Dedifferentiated amniotic fluid mesenchymal stem cell (primary cell): Measurements from ENCODE around the gene LIN52.
"Not testable (repeated sequence)": the region's sequence is repeated elsewhere in the genome, so short reads cannot be mapped to it uniquely, and the experiment has no call there.

ENCODE experiments used
- DNase-seq: peaks from one replicate; pipeline ENCODE4 v3.0.0-alpha.2; 2016; ENCODE audit errors: extremely low spot score

Gene LIN52

DNA sequence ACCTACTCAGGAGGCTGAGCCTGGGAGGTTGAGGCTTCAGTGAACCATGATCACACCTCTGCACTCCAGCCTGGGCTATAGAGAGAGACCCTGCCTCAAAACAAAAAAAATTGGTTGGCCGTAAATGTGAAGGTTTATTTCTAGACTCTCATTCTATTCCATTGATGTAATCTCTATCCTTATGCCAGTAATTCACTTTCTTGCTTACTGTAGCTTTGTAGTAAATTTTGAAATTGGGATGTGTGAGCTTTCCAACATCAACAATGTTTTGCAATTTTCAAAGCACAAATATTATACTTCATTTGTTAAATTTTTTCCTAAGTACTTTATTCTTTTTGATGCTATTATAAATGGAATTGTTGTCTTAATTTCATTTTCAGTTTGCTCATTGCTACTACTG, 24.6 kb downstream of the LIN52 start:
- no peak for DNase-seq

DNA sequence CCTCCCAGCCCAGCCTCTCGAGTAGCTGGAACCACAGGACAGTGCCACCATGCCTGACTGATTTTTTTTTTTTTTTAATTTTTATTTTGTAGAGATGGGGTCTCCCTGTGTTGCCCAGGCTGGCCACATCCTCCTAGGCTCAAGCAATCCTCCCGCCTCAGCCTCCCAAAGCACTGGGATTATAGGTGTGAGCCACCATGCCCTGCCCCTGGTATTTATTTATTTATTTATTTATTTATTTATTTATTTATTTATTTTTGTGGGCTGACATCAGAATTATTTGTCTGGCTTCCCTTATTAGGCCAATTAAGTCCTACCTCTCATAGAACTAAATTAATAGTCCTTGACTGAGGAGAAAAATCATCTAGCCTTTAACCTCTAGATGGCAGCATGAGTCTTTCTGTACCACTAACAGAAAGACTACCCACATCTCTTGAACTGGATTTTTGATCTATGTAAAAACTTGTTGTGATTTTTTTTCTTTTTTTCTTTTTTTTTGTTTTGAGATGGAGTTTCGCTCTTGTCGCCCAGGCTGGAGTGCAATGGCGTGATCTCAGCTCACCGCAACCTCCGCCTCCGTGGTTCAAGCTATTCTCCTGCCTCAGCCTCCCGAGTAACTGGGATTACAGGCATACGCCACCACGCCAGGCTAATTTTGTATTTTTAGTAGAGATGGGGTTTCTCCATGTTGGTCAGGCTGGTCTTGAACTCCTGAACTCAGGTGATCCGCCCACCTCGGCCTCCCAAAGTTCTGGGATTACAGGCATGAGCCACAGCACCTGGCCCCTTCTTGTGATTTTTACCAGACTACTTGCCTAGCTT, 26.9 kb downstream of the LIN52 start:
- peak; percentile 67 for DNase-seq

- DNase-seq = not testable (repeated sequence)
Observed at GRCh38 chr14:74125487-74125886, 40.7 kb downstream of the LIN52 start.

DNA sequence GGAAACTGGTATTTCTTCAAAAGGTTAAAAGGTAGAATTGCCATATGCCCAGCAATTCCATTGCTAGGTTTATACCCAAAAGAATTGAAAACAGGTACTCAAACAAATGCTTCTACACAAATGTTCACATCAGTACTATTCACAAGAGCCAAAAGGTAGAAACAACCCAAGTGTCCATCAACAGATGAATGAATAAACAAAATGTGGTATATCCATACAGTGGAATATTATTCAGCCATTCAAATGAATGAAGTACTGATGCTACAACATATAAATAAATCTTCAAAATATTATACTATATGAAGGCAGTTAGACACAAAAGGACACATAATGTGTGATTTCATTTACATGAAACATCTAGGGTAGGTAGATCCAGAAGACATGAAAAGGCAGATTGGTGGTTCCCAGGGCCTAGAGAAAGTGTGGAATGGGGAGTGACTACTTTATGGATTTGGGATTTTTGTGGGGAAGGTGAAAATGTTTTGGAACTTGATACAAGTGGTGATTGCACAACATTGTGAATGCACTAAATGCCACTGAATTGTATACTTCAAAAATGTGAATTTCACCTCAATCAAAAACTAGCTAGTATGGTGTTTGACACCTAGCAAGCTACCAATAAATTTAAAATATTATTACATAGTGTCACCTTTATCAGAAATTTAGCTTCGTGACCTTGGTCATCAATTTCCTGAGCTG, 41.7 kb downstream of the LIN52 start:
- DNase-seq = no peak

- no peak for DNase-seq
Observed at GRCh38 chr14:74127634-74128033, 42.9 kb downstream of the LIN52 start.

- DNase-seq = no peak
Observed at GRCh38 chr14:74133833-74134481, 49.2 kb downstream of the LIN52 start.

- no peak for DNase-seq
Observed at GRCh38 chr14:74134484-74134883, 49.7 kb downstream of the LIN52 start.

DNA sequence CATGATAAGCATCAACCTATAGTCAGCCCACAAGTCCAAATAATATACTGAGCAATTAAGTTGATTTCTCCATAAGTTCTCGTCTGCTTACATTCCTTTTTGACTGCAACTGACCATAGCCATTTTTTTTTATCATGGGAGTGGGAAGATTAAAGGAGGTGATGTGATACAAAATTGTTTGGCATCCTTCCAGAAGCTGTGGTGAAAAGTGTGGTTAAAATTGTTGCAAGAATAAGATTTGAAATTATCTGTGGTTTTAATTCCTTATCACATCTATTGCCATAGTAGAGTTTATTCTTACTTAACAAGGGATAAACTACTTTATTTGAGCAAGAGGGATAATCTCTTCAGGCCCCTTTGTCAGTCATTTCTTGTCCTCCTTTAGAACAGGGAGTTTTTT, 50.7 kb downstream of the LIN52 start:
- no peak for DNase-seq

GRCh38 chr14:74140374-74140850, 55.7 kb downstream of the LIN52 start:
- no peak for DNase-seq

DNA sequence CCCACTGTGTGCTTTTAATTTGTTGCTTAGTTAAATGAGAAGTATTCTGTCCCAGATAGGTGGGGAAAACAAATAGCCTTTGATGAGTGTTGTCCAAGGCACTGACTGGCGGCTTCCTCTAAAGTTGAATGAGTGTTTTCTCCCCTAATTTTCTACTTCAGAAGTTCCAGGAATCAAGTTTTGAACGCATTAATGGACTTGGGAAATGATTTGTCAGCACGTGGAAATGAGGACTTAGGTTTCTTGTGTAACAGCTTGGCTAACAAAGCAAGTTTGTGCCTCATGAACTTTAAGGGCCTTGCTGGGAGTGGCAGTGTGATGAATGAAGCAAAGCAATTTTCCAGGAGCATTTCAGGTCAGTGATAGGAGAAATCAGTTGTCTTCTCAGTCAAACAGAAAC, 56.9 kb downstream of the LIN52 start:
- no peak for DNase-seq

GRCh38 chr14:74142523-74142922, 57.8 kb downstream of the LIN52 start:
- DNase-seq = no peak

DNA sequence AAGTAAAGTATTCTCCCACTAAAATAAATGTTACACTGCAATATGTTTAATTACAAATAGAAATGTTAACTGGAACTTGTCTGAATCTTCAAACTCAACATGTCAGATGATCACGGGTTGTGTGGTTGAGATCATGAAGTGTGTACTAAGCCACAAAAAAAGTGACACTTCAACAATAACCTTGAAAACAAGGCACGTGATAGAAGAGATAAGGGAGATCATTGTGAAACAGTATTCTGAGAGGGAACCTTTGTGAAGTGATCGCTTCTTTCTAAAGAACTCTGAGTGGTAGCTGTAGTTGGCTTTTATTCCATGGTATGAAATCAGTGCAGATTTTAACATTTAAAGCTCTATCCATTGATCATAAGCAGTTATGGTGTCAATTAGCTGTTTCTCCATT, 60.0 kb downstream of the LIN52 start:
- no peak for DNase-seq

GRCh38 chr14:74147571-74147970, 62.8 kb downstream of the LIN52 start:
- DNase-seq = no peak

DNA sequence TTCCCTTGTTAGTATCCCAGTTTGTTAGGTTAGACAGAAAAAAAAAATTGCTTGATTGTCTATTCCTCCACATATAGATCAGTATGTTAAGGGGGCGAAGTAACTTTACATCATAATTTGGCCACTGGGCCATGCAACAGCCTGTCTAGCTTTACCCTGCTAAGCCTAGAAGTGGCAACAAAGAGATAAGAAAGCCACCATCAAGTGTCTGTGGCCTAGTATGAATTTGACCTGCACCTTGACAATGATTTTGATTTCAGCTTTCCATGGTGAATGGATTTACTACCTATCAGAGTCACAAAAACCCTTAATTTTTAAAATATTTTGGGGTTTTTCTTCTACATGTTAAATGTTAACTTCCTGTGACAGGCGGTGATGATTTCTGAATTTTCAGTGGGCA, 63.9 kb downstream of the LIN52 start:
- DNase-seq = no peak

DNA sequence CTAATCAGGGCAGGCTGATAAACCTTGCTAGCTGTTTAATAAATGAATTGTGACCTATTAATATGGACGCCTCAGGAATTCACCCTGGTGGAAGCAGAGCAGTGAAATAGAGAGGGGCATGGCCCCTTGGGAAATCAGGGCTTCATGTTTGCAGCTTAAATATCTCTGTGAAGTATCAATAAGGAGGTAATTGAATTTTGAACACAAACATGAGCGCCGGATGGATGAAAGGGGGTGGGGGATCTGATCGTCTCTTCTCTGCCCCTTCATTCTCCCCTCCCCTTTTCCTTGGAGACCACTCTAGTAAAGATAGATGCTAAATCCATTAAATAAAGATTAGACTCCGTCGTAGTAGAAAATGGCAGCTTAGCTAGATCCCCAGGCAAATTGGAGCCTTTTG, 70.5 kb downstream of the LIN52 start:
- DNase-seq = no peak

- DNase-seq = no peak
Observed at GRCh38 chr14:74155749-74156148, 71.0 kb downstream of the LIN52 start.

DNA sequence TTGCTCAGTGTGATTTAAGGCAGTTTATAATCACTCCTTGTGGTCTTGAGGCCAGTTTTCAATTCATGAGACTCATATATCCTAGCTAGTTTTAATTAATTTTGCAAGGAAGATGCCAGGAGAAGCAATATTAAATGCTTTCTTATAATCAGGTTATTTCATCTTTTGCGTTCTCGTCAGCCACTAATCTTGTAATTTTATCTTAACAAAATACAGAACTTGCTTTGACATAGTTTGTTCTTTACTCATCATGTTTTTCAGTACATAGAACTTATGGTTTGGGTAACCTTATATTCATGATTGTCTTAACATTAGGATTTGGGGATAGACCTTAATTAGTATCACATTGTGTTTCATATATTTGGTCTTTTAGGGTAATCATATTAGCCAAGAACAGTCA, 76.0 kb downstream of the LIN52 start:
- DNase-seq = no peak

DNA sequence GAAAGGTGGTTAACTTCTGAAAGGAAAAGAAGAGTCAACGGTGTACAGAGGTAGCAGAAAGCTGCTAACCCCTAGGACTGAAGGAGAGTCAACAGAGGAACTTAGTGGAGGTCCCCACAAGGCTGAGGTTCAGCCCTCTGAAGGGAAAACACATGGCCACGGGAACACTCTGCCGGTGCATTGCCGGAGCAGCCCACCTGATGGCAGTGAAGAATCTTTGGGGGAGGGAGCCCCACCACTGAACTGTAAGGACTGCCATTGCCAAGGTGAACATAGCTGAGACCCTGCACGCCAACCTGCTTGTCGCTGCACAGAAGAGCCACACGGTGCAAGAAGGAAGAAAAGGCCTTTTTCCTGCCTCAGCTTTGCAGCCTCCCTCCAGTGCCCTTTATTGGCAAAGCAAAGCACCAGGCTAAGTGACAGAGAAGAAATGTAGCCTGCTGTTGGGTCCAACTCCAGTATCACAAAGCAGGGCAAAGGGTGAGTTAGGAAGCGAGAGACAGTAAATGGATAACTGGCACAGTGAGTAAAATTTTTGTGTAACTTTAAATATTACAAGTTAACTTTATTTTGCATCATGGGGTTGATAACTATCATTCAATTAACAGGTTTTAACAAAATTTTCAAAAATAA, 76.9 kb downstream of the LIN52 start:
- DNase-seq = no peak

DNA sequence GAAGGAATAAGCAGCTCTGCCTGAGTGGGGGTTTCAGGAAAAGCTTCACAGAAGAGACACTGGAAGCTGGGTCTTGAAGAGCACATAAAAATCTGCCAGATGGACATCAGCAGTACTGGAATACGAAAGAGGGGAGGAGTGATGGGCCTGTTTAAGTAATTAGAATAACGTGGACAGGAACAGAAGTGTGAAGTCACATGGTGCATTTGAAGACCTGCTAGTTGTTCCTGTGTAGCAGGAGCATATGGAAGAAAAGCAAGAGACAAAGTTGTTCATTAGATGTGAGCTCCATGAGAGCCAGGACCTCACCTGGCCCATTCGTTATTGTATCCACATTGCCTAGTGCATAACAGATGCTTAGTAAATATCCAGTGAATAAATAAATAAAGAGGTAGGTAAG, 85.2 kb downstream of the LIN52 start:
- DNase-seq = no peak

- no peak for DNase-seq
Observed at GRCh38 chr14:74176400-74176793, 91.6 kb downstream of the LIN52 start.

DNA sequence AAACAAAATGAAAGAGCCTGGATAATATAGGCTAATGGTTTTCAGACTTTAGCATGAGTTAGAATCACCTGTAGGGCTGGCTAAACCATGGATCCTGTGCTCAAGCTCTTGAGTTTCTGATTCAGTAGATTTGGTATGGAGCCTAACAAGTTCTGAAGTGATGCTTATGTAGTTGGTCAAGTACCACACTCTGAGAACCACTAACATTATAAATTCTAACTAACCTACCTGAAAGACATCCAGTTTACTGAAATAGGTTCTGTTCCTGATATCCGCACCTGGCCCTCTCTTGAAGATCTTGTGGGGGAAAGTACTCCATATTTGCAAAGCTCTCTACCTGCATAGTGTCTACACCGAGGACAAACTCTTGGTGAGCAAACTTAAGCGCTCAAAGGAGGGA, 95.1 kb downstream of the LIN52 start:
- DNase-seq = no peak

GRCh38 chr14:74190927-74191575, 106.3 kb downstream of the LIN52 start:
- DNase-seq = no peak
